GM21717 (cell line): Measurements from ENCODE around the gene TEDC1.

Experiments
- ATAC-seq: cut with Tn5 transposase; IDR thresholded peaks from one replicate; pipeline ENCODE4 v1.9.1; 2021; ENCODE audit warnings: mild to moderate bottlenecking, moderate library complexity; ENCODE audit not compliant: unreplicated experiment

TEDC1 gene

GRCh38 chr14:105517096-105517495, 26.1 kb downstream of the TEDC1 start:
- no peak for ATAC-seq

GRCh38 chr14:105519946-105520698, 29.1 kb downstream of the TEDC1 start:
- no peak for ATAC-seq

GRCh38 chr14:105525326-105525725, 34.3 kb downstream of the TEDC1 start:
- ATAC-seq: no peak

- ATAC-seq: no peak
These were observed 35.1 kb downstream of the TEDC1 start, which contains the start of gene TMEM121 for GRCh38 chr14:105525861-105526775. TMEM121 (plus strand) TSS chr14:105526583; CDS start chr14:105528835, 2,252 bp downstream.

GRCh38 chr14:105526776-105527380, 35.8 kb downstream of the TEDC1 start:
- no peak for ATAC-seq

GRCh38 chr14:105527381-105527825, 36.4 kb downstream of the TEDC1 start:
- ATAC-seq: no peak

- no peak for ATAC-seq
These were observed 37.0 kb downstream of the TEDC1 start for GRCh38 chr14:105527826-105528585.

- ATAC-seq: no peak
These were observed 37.7 kb downstream of the TEDC1 start for GRCh38 chr14:105528586-105529318.

GRCh38 chr14:105529319-105529568, 38.2 kb downstream of the TEDC1 start:
- ATAC-seq: no peak

- ATAC-seq: no peak
These were observed 38.7 kb downstream of the TEDC1 start for GRCh38 chr14:105529569-105530284.

GRCh38 chr14:105530285-105531087, 39.4 kb downstream of the TEDC1 start:
- no peak for ATAC-seq

GRCh38 chr14:105531088-105531893, 40.2 kb downstream of the TEDC1 start:
- ATAC-seq: no peak

- ATAC-seq: no peak
These were observed 41.0 kb downstream of the TEDC1 start for GRCh38 chr14:105531894-105532623.

- no peak for ATAC-seq
These were observed 41.7 kb downstream of the TEDC1 start for GRCh38 chr14:105532735-105533141.

- no peak for ATAC-seq
These were observed 42.3 kb downstream of the TEDC1 start for GRCh38 chr14:105533391-105533790.

GRCh38 chr14:105533811-105534498, 42.9 kb downstream of the TEDC1 start:
- ATAC-seq: no peak

- no peak for ATAC-seq
These were observed 43.5 kb downstream of the TEDC1 start for GRCh38 chr14:105534586-105534985.
